T-helper 17 cell (primary cell): Measurements from ENCODE around the gene IGFALS. TPM values are rescaled to one million over a fixed set of nuclear protein-coding genes. Genes with fewer than 3 reads are reported as not detected.

Experiments used
- ATAC-seq: fragments of 150-1000 bp; cut with Tn5 transposase; 2 replicates; pipeline ENCODE4 v1.10.0; 2021; ENCODE audit warnings: mild to moderate bottlenecking, moderate library complexity
- DNase-seq, 3 donors: peaks; one replicate each; pipeline versions ENCODE4 v3.0.0 to v3.0.0-alpha.2; 2020 to 2021
- H3K9me3 ChIP-seq: one replicate; pipeline ENCODE4 v1.7.0; 2013; ENCODE audit warnings: low read length, mild to moderate bottlenecking; ENCODE audit not compliant: control insufficient read depth, poor library complexity, severe bottlenecking
- H3K27ac Mint-ChIP-seq: one replicate; pipeline ENCODE4 v1.8.0; 2022; ENCODE audit warnings: mild to moderate bottlenecking, moderate library complexity, mixed read lengths
- H3K27me3 Mint-ChIP-seq: one replicate; pipeline ENCODE4 v1.8.0; 2022; ENCODE audit warnings: mixed read lengths
- H3K36me3 Mint-ChIP-seq: one replicate; pipeline ENCODE4 v1.8.0; 2022; ENCODE audit warnings: low read depth, mixed read lengths
- H3K4me1 Mint-ChIP-seq: one replicate; pipeline ENCODE4 v1.8.0; 2022; ENCODE audit warnings: mild to moderate bottlenecking, mixed read lengths
- H3K4me3 Mint-ChIP-seq: one replicate; pipeline ENCODE4 v1.8.0; 2022; ENCODE audit warnings: mild to moderate bottlenecking, moderate library complexity, mixed read lengths
- total RNA-seq, 4 donors: library from RNA in 2 of 4; stranded (reverse) in 2 of 4; gene quantifications; one replicate each; pipeline ENCODE4 v1.2.3 and lab custom pipeline; 2022 to 2026

IGFALS gene
- total RNA-seq, 2 donors from 2014 or later: 0.25 to 0.55 TPM

- peak overlapping the region; percentile 78 for H3K27ac Mint-ChIP-seq
- H3K36me3 Mint-ChIP-seq: peaks cover 3% of the 10 kb centered on the region
These were observed 11.6 kb downstream of the IGFALS start for GRCh38 chr16:1781758-1782407.

DNA sequence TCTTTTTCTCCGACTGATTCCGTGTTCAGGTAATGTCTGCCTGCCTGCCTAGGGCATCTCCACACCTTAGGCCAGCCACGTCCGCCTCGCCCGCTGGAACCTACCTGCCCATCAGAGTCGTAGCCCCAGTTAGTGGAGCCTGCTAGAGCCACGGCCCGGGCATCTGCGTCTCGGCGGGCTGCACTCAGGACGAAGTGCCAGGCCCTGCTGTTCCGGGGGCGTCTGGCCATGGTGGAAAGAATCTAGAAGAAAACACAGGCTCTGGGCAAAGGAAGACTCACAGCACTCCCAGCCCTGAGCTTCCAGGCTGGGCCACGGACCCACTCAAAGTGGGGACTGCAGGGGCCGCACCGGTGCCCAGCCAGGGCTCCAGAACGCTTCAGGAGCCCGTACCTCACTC, 12.3 kb downstream of the IGFALS start:
- H3K4me3 Mint-ChIP-seq: peak overlapping the region; percentile 92
- peak overlapping the region; percentile 78 for H3K27ac Mint-ChIP-seq
- H3K27me3 Mint-ChIP-seq: no peaks in the 10 kb centered on the region
- DNase-seq (no peak), ATAC-seq (no peak)
- peaks cover 3% of the 10 kb centered on the region for H3K36me3 Mint-ChIP-seq
- peaks cover 12% of the 10 kb centered on the region for H3K4me1 Mint-ChIP-seq
- H3K9me3 ChIP-seq: no peaks in the 10 kb centered on the region

More at GRCh38 chr16:1781758-1782407, 11.6 kb downstream of the IGFALS start:
- peak in 1 of 3 donors; percentile 25 for DNase-seq
- Mint-ChIP-seq H3K27me3 (no peaks in the 10 kb centered on the region), H3K4me3 (peak overlapping the region; percentile 92), H3K4me1 (peaks cover 12% of the 10 kb centered on the region)
- H3K9me3 ChIP-seq: no peaks in the 10 kb centered on the region
- peak; percentile 10 for ATAC-seq

DNA sequence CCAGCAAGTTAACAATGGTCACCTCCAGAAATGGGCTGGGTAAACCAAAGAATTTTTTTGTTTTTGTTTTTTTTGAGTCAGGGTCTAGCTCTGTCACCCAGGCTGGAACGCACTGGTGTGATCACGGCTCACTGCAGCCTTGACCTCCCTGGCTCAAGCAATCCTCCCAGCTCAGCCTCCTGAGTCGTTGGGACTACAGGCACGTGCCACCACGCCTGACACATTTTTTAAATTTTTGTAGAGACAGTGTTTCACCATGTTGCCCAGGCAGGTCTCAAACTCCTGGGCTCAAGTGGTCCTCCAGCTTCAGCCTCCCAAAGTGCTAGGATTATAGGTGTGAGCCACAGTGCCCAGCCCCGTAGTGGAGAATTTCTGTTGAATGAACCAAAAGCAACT, 12.8 kb downstream of the IGFALS start:
- Mint-ChIP-seq H3K27me3 (no peaks in the 10 kb centered on the region), H3K4me3 (peak overlapping the region; percentile 92), H3K36me3 (peaks cover 3% of the 10 kb centered on the region), H3K4me1 (peaks cover 12% of the 10 kb centered on the region), H3K27ac (peak overlapping the region; percentile 78)
- ATAC-seq: no peak
- H3K9me3 ChIP-seq: no peaks in the 10 kb centered on the region
- no peak for DNase-seq

DNA sequence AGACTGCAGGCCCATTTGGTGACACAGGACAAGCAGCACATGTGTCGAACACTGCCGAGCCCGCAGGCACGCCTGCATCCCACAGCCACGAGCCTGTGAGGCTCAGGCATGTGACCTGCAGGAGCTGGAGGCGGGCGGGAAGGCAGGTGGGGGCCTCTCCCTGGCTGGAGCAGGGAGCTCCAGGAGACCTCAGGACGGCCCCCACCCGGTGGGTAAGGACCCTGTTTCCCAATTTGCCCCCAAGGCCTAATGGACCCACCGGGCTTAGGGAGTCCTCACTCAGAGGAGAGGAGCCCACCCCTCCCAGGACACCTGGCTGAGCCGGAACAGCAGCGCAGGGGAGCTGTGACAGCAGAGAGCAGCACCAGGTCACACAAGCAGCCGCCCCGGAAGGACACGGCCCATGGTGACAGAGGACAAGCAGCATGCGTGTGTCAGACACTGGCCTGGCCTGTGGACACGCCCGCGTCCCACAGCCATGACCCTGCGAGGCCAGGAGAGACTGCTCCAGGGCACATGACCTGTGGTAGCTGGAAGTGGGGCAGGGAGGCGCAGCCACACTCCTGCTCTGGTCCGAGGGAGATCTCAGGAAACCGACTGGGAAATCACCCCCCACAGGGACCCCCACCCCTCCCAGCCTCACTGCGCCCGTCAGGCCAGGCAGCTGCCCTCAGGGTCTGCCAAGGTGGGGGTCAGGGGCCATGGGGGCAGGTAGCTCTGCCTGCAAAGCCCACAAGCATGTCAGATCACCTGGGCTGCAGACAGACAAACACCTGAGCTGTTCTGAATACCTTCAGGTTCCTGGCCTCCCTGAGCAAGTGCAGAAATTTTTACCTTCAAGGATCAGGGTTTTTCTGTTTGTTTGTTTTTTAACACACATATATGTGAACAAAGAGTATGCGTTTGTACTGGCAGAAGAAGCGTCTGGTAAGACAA, 13.5 kb downstream of the IGFALS start:
- no peak overlapping the region for H3K27ac Mint-ChIP-seq
- peak overlapping the region; percentile 92 for H3K4me3 Mint-ChIP-seq
- no peaks in the 10 kb centered on the region for H3K27me3 Mint-ChIP-seq
- peaks cover 13% of the 10 kb centered on the region for H3K4me1 Mint-ChIP-seq
- peaks cover 3% of the 10 kb centered on the region for H3K36me3 Mint-ChIP-seq
- ATAC-seq: no peak
- no peak for DNase-seq
- no peaks in the 10 kb centered on the region for H3K9me3 ChIP-seq

- peaks cover 15% of the 10 kb centered on the region for H3K4me1 Mint-ChIP-seq
- DNase-seq: no peak
- H3K9me3 ChIP-seq: no peaks in the 10 kb centered on the region
- peak overlapping the region; percentile 39 for H3K27ac Mint-ChIP-seq
- no peaks in the 10 kb centered on the region for H3K27me3 Mint-ChIP-seq
- peaks cover 3% of the 10 kb centered on the region for H3K36me3 Mint-ChIP-seq
- no peak for ATAC-seq
- peak overlapping the region; percentile 52 for H3K4me3 Mint-ChIP-seq
These were observed 14.2 kb downstream of the IGFALS start for GRCh38 chr16:1779234-1779701.

- H3K27ac Mint-ChIP-seq: peak overlapping the region; percentile 39
These were observed 15.0 kb downstream of the IGFALS start for GRCh38 chr16:1778200-1779179.

GRCh38 chr16:1777375-1778199, 15.9 kb downstream of the IGFALS start:
- peaks cover 16% of the 10 kb centered on the region for H3K4me1 Mint-ChIP-seq
- H3K27me3 Mint-ChIP-seq: no peaks in the 10 kb centered on the region
- H3K9me3 ChIP-seq: no peaks in the 10 kb centered on the region
- H3K27ac Mint-ChIP-seq: no peak overlapping the region
- H3K36me3 Mint-ChIP-seq: peaks cover 3% of the 10 kb centered on the region
- DNase-seq: no peak
- ATAC-seq: no peak
- no peak overlapping the region for H3K4me3 Mint-ChIP-seq

More at GRCh38 chr16:1778200-1779179, 15.0 kb downstream of the IGFALS start:
- H3K9me3 ChIP-seq: no peaks in the 10 kb centered on the region
- Mint-ChIP-seq H3K36me3 (peaks cover 3% of the 10 kb centered on the region), H3K4me3 (no peak overlapping the region), H3K27me3 (no peaks in the 10 kb centered on the region), H3K4me1 (peaks cover 19% of the 10 kb centered on the region)
- DNase-seq: no peak
- no peak for ATAC-seq

DNA sequence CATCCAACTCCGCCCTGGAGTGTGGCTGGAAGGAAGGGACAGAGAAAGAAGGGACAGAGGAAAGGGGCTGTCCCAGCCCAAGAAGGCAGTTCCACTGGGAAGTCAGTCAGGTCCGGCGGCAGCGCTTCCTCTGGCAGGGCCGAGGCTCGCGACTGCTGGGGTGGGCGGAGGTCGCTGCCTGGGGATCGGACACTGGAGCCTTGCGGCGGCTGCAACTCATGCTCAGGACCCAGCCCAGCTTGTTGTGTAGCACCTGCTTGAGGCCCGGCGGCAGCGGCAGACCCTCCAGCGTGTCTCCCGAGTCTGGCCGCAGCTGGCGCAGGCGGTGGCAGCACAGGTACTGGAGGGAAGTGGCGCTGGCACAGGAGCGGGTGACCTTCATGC, 16.5 kb downstream of the IGFALS start:
- peaks cover 20% of the 10 kb centered on the region for H3K4me1 Mint-ChIP-seq
- H3K27ac Mint-ChIP-seq: peak overlapping the region; percentile 37
- ATAC-seq: no peak
- DNase-seq: no peak
- peaks cover 3% of the 10 kb centered on the region for H3K36me3 Mint-ChIP-seq
- H3K9me3 ChIP-seq: no peaks in the 10 kb centered on the region
- H3K4me3 Mint-ChIP-seq: no peak overlapping the region
- H3K27me3 Mint-ChIP-seq: no peaks in the 10 kb centered on the region

DNA sequence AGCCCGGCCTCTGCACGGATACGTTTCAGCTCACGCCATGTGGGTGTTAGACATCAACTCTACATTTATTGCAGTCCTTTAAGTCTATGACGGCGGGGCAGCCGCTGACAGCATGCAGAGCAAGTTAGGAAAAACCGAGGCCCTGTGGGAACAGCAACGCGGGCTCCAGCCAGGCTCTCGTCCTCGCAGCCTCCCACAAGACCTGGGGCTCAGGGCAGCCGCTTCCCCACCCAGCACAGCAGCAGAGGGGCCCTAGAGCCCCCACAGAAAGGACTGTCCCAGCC, 16.9 kb downstream of the IGFALS start:
- no peaks in the 10 kb centered on the region for H3K9me3 ChIP-seq
- Mint-ChIP-seq H3K36me3 (peaks cover 3% of the 10 kb centered on the region), H3K27ac (peak overlapping the region; percentile 37), H3K4me1 (peaks cover 19% of the 10 kb centered on the region), H3K27me3 (no peaks in the 10 kb centered on the region), H3K4me3 (no peak overlapping the region)
- ATAC-seq (no peak), DNase-seq (no peak)

DNA sequence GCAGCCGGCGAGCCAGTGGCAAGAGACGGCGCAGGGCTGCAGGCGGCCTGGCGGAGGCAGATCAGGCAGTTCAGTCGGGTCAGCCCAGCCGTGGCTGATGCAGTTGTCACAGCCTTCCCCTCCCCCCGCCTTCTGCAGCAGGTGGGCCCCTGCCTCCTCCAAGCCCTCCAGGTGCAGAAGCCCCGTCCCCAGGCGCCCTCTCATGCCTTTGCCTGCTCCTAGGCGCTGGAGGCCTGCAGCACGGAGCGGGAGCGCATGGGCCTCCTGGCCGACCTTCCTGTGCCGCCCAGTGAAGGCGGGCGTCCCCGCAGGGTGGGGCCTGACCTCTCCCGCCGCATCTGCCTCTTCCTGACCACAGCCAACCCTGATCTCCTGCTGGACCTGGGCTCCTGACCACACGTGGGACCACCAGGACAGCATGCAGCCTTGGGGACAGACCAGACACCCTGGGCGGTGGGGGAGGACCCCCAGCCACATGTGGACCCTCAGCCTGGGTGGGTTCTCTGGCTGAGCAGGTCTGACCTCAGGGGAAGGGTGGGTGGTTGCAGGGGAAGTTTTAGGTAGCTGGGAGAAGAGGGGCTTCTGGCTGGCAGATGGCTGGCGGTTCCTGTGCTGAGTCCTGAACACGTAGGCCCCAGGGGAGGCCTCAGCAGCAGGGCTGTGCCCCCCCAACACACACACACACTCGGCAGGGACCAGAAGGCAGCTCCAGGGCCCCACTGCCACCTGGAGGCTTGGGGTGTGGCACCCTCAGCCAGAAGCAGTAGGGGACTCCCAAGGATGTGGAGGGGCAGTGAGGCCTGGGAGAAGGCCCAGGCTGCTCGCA, 17.4 kb downstream of the IGFALS start:
- peaks cover 3% of the 10 kb centered on the region for H3K36me3 Mint-ChIP-seq
- DNase-seq: no peak

GRCh38 chr16:1775006-1775845, 18.3 kb downstream of the IGFALS start:
- H3K9me3 ChIP-seq: no peaks in the 10 kb centered on the region
- no peak for ATAC-seq
- H3K4me3 Mint-ChIP-seq: peak overlapping the region; percentile 56
- H3K36me3 Mint-ChIP-seq: peaks cover 3% of the 10 kb centered on the region
- peaks cover 14% of the 10 kb centered on the region for H3K4me1 Mint-ChIP-seq
- H3K27me3 Mint-ChIP-seq: no peaks in the 10 kb centered on the region
- no peak for DNase-seq
- H3K27ac Mint-ChIP-seq: no peak overlapping the region

More for the DNA sequence above, 17.4 kb downstream of the IGFALS start:
- peaks cover 14% of the 10 kb centered on the region for H3K4me1 Mint-ChIP-seq
- ATAC-seq: no peak
- H3K27ac Mint-ChIP-seq: peak overlapping the region; percentile 37
- H3K4me3 Mint-ChIP-seq: peak overlapping the region; percentile 56
- no peaks in the 10 kb centered on the region for H3K9me3 ChIP-seq
- H3K27me3 Mint-ChIP-seq: no peaks in the 10 kb centered on the region
